GM20000 (cell line): ENCODE measurements around the gene GAB2.
"Not testable (repeated sequence)": the region's sequence is repeated elsewhere in the genome, so short reads cannot be mapped to it uniquely, and the experiment has no call there.

Experiments
- DNase-seq: peaks from one replicate; pipeline ENCODE4 v3.0.0; 2012; ENCODE audit warnings: low spot score
- TF ChIP-seq, protein P1 (sequence below): IDR thresholded peaks from 2 replicates; pipeline ENCODE4 v1.5.1; 2012; ENCODE audit warnings: mild to moderate bottlenecking, control low read depth; ENCODE audit errors: extremely low read depth, missing control alignments

The GAB2 gene

DNA sequence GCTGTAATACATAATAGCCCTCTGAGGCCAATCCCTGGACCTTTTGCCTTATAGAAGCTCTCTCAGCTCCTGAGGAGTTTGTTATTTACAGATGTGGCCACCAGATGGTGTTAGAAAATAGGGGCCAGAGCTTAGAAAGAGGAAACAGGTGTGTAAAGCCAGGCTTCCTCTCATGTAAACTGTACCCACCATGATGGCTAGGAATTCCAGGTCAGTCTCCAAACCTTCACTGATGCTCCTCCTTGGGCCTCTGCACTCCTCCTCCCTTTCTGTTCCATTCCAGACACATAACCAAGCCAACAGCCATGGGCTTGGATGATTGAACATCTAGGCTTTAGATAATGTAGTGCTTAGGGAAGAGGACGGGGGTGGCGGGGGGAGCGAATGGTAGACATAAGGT is 189.2 kb downstream of the GAB2 start:
- TF ChIP-seq, protein P1, sequence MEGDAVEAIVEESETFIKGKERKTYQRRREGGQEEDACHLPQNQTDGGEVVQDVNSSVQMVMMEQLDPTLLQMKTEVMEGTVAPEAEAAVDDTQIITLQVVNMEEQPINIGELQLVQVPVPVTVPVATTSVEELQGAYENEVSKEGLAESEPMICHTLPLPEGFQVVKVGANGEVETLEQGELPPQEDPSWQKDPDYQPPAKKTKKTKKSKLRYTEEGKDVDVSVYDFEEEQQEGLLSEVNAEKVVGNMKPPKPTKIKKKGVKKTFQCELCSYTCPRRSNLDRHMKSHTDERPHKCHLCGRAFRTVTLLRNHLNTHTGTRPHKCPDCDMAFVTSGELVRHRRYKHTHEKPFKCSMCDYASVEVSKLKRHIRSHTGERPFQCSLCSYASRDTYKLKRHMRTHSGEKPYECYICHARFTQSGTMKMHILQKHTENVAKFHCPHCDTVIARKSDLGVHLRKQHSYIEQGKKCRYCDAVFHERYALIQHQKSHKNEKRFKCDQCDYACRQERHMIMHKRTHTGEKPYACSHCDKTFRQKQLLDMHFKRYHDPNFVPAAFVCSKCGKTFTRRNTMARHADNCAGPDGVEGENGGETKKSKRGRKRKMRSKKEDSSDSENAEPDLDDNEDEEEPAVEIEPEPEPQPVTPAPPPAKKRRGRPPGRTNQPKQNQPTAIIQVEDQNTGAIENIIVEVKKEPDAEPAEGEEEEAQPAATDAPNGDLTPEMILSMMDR, result peak; percentile 41
- peak; percentile 68 for DNase-seq

DNA sequence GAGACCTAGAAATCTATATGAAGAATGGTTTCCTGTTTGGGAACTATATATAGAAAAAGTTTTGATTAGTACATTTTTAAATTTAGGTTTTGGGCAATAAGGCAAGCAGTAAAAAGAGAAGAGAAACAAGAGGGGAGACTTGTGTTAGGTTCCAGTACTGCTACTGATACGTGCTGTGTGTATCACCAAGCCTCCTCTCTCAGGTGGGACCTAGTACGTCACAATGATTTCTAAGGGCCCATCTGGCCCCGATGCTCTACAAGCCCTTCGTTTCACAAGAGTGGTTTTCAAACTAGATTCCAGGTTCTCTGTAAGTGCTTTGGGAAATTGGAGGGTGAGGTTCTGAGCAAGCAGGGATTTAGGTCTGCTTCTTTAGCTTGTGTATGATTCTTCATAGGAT is 189.7 kb downstream of the GAB2 start:
- peak; percentile 43 for DNase-seq
- TF ChIP-seq, protein P1, result no peak

GRCh38 chr11:78226684-78227680 is 190.6 kb downstream of the GAB2 start:
- DNase-seq, result peak; percentile 35
- TF ChIP-seq, protein P1, result no peak

DNA sequence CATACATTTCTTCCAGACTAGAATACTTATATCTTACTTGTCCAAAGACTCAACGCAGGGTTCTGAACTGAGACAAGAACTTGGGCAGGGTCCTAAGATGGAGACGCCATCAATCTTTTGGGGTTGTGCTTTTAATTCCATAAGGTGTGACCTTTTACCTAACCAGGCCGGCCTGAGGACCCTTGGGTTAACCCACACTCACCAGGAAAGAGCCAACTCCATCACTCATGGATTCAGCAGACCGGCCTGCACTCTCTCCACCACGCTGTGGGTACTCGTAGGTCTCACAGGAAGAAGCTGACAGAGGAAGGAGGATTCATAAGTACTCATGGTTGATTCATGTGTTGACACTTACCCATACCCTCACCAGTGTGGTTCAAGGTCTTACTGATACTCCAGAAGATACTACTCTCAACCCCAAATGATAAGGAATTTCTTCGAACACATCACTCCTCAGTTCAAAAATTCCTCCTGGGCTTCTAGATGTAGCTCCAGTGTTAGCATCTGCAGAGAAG is 192.7 kb downstream of the GAB2 start:
- TF ChIP-seq, protein P1, result no peak
- DNase-seq, result no peak

- no peak for DNase-seq
- TF ChIP-seq, protein P1, result no peak
Measured at GRCh38 chr11:78224506-78224905, 193.1 kb downstream of the GAB2 start.

GRCh38 chr11:78223320-78223954 is 194.2 kb downstream of the GAB2 start:
- DNase-seq, result peak; percentile 61
- TF ChIP-seq, protein P1, result no peak

GRCh38 chr11:78222726-78223125 is 194.9 kb downstream of the GAB2 start:
- not testable (repeated sequence) for DNase-seq
